GM12875 (cell line): ENCODE data around the gene DNAH8.

Source experiments
- H3K4me3 ChIP-seq: one replicate; pipeline ENCODE4 v1.5.1; 2011; ENCODE audit warnings: low read depth, low read length, control low read depth
- TF ChIP-seq, protein P1 (sequence below): IDR thresholded peaks from 2 replicates; pipeline ENCODE4 v1.5.1; 2011; ENCODE audit warnings: low read depth, mild to moderate bottlenecking, control low read depth, inconsistent platforms, low read length, moderate library complexity, borderline replicate concordance; ENCODE audit not compliant: insufficient read depth

The DNAH8 gene

DNA sequence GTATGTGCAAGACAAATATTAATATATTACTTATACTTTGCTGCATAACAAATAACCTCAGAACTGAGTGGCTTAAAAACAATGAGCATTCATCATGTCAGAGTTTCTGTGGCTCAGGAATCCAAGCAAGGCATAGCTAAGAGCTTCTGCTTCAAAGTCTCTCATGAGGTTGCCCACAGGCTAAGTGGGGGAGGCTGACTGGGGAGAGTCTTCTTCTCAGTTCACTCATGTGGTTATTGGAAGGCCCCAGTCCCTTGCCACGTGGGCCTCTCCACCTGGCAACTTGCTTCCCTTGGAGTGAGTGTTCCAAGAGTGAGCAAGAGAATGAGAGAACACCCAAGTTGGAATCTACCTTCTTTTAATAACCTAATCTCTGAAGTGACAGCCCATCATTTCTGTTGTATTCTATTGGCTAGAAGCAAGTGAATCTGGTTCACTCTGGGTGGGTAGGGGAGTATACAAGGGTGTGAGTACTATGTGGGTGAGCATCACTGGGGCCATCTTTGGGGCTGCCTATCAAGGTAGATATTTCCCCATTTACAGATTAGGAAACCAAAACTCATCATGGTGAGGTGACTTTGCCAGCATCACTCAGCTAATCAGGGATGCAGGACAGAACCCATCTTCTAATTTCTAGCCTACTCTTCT is 36.0 kb downstream of the DNAH8 start:
- no peak overlapping the region for H3K4me3 ChIP-seq
- TF ChIP-seq, protein P1, sequence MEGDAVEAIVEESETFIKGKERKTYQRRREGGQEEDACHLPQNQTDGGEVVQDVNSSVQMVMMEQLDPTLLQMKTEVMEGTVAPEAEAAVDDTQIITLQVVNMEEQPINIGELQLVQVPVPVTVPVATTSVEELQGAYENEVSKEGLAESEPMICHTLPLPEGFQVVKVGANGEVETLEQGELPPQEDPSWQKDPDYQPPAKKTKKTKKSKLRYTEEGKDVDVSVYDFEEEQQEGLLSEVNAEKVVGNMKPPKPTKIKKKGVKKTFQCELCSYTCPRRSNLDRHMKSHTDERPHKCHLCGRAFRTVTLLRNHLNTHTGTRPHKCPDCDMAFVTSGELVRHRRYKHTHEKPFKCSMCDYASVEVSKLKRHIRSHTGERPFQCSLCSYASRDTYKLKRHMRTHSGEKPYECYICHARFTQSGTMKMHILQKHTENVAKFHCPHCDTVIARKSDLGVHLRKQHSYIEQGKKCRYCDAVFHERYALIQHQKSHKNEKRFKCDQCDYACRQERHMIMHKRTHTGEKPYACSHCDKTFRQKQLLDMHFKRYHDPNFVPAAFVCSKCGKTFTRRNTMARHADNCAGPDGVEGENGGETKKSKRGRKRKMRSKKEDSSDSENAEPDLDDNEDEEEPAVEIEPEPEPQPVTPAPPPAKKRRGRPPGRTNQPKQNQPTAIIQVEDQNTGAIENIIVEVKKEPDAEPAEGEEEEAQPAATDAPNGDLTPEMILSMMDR = no peak

DNA sequence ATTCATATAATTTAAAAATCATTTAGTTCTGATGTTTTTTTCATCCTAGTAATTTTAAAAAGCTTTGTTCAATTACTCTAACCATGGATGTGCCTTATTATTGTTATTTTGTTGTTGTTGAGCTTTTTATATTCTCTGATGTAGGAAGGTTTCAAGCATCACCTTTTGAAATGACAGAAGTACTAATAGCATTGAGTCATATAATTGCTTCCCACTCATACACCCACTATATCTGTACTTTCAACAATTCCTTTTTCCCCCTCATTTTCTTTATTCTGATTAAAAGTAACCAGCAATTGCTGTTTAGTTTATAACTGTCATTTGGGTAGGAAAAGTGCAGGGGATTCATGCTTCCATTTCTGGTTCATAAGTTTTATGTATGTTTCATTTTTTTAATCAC is 38.6 kb downstream of the DNAH8 start:
- H3K4me3 ChIP-seq = no peak overlapping the region
- TF ChIP-seq, protein P1 = no peak

DNA sequence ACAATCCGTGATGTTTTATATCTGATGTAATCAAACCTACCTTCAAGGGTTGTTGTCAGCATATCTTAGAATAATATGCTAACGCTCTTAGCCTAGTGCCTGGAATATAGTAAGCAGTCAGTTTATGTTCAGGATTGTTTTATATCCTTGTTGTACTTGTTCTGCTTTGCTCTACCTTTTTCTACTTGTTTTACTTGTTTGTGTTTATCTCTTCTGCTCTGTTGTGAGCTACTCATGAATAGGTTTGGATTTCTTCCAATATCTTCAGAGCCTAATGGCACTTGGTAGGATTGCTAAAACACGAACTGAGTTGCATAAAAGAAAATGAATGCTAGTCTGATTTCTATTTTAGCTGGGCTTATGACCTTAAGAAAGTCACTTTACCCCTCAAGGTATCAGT is 40.1 kb downstream of the DNAH8 start:
- TF ChIP-seq, protein P1 = no peak
- H3K4me3 ChIP-seq = no peak overlapping the region

DNA sequence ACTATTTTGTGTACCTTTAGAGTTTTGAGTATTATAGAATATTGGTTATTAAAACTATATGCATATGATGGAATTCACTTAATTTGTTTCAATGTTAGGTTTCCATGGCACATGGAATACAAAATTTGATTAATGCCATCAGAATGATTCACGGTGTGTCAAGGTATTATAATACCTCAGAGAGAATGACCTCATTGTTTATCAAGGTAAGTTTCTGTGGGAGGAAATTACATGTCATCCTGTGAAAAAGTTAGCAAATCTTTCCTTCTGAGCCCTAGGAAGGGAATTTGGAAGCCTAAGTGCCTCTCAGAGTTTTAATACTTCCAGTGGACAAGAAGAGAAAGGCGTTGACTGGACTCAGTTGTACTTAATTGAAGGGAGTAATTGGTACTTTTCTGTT is 40.8 kb downstream of the DNAH8 start:
- TF ChIP-seq, protein P1 = no peak
- H3K4me3 ChIP-seq = no peak overlapping the region

DNA sequence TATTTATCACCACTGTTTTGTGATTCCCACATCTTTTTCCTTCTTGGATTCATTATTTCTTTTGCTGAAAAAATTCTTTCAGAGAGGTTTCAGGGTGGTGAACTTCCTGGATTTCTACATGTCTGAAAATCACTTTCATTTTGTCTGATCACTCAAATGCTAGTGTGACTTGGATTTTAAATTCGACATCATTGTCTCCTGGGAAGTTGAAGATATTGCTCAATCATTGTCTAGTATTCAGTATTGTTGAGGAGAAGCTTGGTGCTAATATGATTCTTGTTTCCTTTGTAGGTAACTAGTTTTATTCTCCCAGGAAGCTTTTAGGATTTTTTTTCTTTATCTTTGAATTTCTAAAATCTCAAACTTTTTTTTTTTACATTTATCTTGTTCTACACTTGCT is 45.0 kb downstream of the DNAH8 start:
- H3K4me3 ChIP-seq = no peak overlapping the region
- TF ChIP-seq, protein P1 = no peak

DNA sequence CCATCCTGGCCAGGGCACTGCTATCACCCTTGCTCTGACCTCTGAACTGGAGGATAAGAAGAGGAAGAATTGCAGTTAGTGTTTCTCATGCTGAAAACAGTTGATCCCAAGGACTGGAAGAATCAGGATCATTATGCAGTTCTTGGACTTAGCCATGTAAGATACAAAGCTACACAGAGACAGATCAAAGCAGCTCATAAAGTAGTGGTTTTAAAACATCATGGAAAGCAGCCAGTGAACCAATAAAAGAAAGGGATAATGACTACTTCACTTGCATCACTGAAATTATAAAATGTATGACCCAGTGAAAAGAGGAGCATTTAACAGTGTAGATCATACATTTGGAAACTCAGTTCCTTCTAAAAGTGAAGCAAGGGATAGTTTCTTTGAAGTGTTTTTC is 47.7 kb downstream of the DNAH8 start:
- TF ChIP-seq, protein P1 = no peak
- no peak overlapping the region for H3K4me3 ChIP-seq

DNA sequence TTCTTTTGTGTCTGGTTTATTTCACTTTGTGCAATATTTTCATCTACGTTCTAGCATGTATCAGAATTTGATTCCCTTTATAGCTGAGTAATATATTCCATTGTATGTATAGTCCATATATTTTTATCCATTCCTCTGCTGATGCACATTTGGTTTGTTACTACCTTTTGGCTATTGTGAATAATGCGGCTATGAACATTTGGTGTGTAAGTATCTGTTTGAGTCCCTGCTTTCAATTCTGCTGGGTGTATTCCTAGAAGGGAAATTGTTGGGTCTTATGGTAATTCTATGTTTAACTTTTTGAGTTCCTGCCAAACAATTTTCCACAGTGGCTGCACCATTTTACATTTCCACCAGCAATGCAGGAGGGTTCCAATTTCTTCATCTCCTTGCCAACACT is 52.4 kb downstream of the DNAH8 start:
- TF ChIP-seq, protein P1 = no peak
- H3K4me3 ChIP-seq = no peak overlapping the region
